Neutrophil (primary cell): Measurements from ENCODE around the gene DNAH1.

Experiments used
- H3K27ac ChIP-seq: fragments of 200-600 bp; sonication (generic); 2 replicates; pipeline ENCODE4 v1.5.1; 2016; ENCODE audit warnings: mild to moderate bottlenecking, moderate library complexity
- H3K27me3 ChIP-seq: fragments of 200-600 bp; sonication (generic); 2 replicates; pipeline ENCODE4 v1.6.0; 2016; ENCODE audit warnings: mild to moderate bottlenecking
- H3K36me3 ChIP-seq: fragments of 200-600 bp; sonication (generic); 2 replicates; pipeline ENCODE4 v1.5.1; 2017
- H3K4me1 ChIP-seq, 2 experiments: fragments of 200-600 bp in 1 of 2; sonication (generic) in 1 of 2; 1 replicate in 1 of 2; 2 replicates in 1 of 2; pipeline versions ENCODE4 v1.5.1 to v1.6.1; 2013 to 2016; ENCODE audit warnings: low read depth in 1 of 2, low read length in 1 of 2, mild to moderate bottlenecking in 1 of 2, moderate library complexity in 1 of 2; ENCODE audit not compliant: control insufficient read depth in 1 of 2, insufficient read depth in 1 of 2
- H3K4me3 ChIP-seq, 2 experiments: fragments of 200-600 bp in 1 of 2; sonication (generic) in 1 of 2; 1 replicate in 1 of 2; 2 replicates in 1 of 2; pipeline ENCODE4 v1.5.1; 2013 to 2016; ENCODE audit warnings: low read depth in 1 of 2, low read length in 1 of 2, mild to moderate bottlenecking in 1 of 2, moderate library complexity in 1 of 2
- H3K9me3 ChIP-seq: fragments of 200-600 bp; sonication (generic); 2 replicates; pipeline ENCODE4 v1.5.1; 2016
- TF ChIP-seq, protein P1 (sequence below): fragments of 200-600 bp; sonication (generic); IDR thresholded peaks from 2 replicates; pipeline ENCODE4 v1.5.1; 2016; ENCODE audit warnings: antibody characterized with exemption

Gene DNAH1

DNA sequence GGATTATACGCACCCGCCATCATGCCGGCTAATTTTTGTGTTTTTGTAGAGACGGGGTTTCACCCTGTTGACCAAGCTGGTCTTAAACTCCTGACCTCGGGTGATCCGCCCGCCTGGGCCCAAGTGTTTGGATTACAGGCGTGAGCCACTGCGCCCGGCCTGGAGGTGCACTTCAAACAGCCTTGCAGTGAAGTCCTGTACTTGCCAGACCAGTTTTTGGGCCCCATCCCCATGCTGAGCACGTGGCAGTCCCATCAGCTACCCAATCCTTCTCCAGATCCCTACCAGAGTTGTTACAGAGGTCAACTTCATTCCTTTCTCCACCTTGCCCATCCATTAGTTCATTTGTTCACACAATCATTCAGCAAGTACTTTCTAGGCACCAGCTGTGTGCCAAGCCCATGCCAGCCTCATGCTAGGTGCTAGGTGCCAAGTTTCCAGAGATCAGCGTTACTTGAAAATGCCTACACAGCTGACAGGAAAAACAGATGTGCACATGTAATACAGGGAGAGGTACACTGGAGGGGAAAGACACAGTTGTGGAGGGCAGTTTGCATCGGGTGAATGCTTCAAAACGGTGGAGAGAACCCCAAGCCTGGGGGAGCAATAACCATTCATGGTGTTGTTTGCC, 2.2 kb downstream of the DNAH1 start:
- peaks cover 56% of the 10 kb centered on the region for H3K36me3 ChIP-seq
- no peak overlapping the region for H3K27ac ChIP-seq
- H3K27me3 ChIP-seq = peaks cover 11% of the 10 kb centered on the region
- TF ChIP-seq, protein P1, sequence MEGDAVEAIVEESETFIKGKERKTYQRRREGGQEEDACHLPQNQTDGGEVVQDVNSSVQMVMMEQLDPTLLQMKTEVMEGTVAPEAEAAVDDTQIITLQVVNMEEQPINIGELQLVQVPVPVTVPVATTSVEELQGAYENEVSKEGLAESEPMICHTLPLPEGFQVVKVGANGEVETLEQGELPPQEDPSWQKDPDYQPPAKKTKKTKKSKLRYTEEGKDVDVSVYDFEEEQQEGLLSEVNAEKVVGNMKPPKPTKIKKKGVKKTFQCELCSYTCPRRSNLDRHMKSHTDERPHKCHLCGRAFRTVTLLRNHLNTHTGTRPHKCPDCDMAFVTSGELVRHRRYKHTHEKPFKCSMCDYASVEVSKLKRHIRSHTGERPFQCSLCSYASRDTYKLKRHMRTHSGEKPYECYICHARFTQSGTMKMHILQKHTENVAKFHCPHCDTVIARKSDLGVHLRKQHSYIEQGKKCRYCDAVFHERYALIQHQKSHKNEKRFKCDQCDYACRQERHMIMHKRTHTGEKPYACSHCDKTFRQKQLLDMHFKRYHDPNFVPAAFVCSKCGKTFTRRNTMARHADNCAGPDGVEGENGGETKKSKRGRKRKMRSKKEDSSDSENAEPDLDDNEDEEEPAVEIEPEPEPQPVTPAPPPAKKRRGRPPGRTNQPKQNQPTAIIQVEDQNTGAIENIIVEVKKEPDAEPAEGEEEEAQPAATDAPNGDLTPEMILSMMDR = no peak
- peaks cover 5 to 10% of the 10 kb centered on the region in 2 experiments for H3K4me1 ChIP-seq
- H3K4me3 ChIP-seq = no peak overlapping the region
- H3K9me3 ChIP-seq = no peaks in the 10 kb centered on the region

DNA sequence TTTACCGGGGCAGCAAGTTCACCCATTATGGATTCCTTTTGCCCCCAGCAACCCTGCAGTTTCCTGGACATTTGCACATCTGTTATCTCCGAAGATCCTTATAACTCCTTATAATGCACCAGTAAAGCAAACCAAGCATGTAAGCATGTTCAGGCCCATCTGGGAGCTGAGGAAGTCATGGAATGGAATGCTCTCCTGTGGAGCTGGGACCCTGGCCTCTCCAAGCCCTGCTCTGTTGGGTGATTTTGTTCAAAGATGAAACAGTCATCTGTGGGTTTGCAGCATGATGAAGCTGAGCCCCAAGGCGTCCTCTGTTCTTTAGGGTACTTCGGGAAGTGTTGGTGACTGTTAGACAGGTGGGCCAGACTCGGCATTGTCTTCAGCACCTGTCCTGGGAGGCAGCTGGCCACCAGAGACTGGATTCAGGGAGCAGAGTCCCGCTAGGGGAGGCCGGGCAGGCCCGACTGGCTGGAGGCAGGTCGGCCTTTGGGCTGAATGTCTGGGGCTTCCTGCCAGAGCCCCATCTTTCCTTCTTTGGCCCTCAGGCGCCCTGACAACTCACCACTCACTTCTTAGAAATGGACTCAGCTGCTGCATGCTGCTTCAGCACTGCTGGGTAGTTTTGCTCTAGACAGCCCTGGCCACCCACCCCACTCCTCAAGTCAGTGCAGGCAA, 3.9 kb downstream of the DNAH1 start:
- H3K36me3 ChIP-seq = peaks cover 46% of the 10 kb centered on the region
- H3K9me3 ChIP-seq = no peaks in the 10 kb centered on the region
- TF ChIP-seq, protein P1 = no peak
- peaks cover 5 to 10% of the 10 kb centered on the region in 2 experiments for H3K4me1 ChIP-seq
- H3K4me3 ChIP-seq = no peak overlapping the region
- H3K27me3 ChIP-seq = peaks cover 11% of the 10 kb centered on the region
- no peak overlapping the region for H3K27ac ChIP-seq

DNA sequence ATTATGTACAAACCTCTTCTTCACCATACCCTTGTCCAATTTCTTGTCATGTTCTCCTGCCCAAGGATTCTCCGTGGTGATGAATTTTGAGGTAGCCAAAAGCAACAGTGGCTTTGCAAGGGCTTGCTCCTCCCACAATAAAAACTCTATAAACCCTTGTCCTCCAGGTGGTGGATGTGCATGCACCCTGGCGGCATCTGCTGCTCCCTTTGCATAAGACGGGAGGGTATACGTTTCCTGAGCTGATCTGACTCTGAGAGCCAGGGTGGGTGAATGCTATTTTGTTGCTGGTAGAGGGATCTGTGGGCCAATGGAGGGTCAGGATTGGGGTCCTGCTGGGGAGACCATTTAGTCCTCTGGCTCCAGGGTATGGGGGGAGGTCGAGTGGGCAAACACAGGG, 5.4 kb downstream of the DNAH1 start:
- Histone ChIP-seq H3K27me3 (peaks cover 11% of the 10 kb centered on the region), H3K4me3 (no peak overlapping the region)
- TF ChIP-seq, protein P1 = no peak

DNA sequence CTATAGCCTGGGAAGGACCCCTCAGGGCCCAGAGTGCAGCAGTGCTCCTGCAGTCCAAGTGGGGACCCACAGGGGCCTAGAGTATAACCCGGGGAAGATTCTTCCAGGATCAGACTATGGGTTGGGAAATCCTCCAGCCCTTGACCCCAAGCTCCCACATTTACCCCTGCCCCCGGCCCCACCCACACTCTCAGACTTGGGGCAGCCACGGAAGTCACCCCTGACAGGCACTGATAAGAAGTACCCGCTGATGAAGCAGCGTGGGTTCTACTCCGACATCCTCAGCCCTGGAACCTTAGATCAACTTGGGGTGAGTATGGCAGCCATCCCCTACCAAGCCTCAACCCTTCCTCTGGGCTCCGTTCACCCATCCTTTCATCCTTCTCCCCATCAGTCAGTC, 6.3 kb downstream of the DNAH1 start:
- peaks cover 7% of the 10 kb centered on the region for H3K27me3 ChIP-seq
- H3K36me3 ChIP-seq = peaks cover 52% of the 10 kb centered on the region
- H3K9me3 ChIP-seq = no peaks in the 10 kb centered on the region
- TF ChIP-seq, protein P1 = no peak
- no peak overlapping the region for H3K27ac ChIP-seq
- H3K4me1 ChIP-seq = peaks cover 4 to 6% of the 10 kb centered on the region in 2 experiments
- no peak overlapping the region for H3K4me3 ChIP-seq

More for the DNA sequence above, 5.4 kb downstream of the DNAH1 start:
- H3K27ac ChIP-seq = no peak overlapping the region
- peaks cover 42% of the 10 kb centered on the region for H3K36me3 ChIP-seq
- no peaks in the 10 kb centered on the region for H3K9me3 ChIP-seq
- H3K4me1 ChIP-seq = peaks cover 5 to 10% of the 10 kb centered on the region in 2 experiments

DNA sequence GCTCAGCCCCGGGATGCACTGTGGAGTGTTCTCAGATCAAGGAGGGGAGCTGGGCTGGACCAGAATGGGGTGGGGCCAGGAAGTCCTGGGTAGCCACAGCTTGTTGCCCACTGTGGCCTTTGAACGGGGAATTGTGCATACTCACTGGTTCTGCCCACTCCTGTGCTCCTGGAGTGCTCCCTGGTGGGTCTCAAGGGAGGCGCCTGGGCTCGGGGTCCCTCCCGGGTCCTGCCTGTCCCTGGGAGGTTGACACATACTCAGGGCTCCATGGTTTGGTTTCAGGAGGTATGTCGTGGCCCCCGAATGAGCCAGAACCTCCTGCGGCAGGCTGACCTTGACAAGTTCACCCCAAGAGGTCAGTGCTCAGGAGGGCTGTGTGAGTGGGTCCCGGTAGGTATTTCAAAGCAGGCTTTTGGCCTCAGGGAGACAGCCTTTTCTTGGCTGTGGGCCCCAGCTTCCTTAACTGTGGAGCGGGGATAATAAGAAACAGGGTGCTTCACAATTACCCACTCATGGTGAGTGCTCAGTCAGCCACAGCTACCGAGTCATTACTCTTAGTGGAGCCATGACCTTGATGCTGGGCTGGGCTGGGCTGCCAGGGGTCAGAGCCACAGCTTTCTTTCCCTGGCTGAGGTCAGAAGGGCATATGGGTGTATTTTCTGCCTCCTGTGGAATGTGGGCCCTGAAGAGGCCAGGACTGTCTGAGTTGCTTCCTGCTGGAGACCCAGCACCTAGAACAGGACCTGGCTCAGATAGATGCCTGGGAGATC, 7.6 kb downstream of the DNAH1 start:
- no peak overlapping the region for H3K27ac ChIP-seq
- H3K36me3 ChIP-seq = peaks cover 57% of the 10 kb centered on the region
- TF ChIP-seq, protein P1 = no peak

More for the DNA sequence above, 7.6 kb downstream of the DNAH1 start:
- Histone ChIP-seq H3K4me1 (no peaks in the 10 kb centered on the region), H3K9me3 (no peaks in the 10 kb centered on the region), H3K27me3 (no peaks in the 10 kb centered on the region), H3K4me3 (no peak overlapping the region)
